SW 1271 (cell line): ENCODE measurements around the gene NWD2.

ENCODE experiments used
- DNase-seq, 2 experiments: peaks; one replicate each; lab custom pipeline; 2025; lab: John Stamatoyannopoulos, UW

The NWD2 gene

DNA sequence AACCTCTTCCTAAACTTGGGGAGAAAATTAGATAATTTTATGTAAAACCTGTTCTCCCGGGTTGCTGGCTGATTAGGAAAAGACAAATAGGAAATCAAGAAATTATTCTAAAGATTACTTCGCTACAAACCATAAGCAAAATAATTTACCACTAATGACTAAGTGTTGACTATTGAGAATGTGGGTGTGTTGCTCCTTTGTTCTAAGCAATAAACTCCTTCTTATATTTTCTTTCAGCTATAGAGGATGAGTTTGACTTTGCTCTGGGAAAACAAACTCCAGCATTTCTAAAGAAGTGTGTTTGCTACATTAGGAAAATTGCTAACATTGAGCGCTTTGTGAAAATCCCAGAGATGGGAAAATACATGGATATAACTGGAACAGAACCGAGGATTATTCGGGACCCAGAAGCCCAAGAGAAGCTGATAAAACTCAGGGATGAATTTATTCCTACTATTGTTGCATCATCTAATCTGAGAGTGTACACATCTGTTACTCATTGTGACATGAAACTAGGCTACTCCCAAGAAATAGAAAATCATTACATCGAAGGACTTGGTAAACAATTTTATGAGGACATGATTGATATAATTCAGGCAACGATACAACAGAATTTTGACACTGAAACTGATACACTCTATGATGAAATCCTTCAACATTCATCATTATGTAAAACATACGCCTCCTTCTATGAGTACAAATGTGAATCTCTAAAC lies 194.2 kb downstream of the NWD2 start:
- DNase-seq = no peak

DNA sequence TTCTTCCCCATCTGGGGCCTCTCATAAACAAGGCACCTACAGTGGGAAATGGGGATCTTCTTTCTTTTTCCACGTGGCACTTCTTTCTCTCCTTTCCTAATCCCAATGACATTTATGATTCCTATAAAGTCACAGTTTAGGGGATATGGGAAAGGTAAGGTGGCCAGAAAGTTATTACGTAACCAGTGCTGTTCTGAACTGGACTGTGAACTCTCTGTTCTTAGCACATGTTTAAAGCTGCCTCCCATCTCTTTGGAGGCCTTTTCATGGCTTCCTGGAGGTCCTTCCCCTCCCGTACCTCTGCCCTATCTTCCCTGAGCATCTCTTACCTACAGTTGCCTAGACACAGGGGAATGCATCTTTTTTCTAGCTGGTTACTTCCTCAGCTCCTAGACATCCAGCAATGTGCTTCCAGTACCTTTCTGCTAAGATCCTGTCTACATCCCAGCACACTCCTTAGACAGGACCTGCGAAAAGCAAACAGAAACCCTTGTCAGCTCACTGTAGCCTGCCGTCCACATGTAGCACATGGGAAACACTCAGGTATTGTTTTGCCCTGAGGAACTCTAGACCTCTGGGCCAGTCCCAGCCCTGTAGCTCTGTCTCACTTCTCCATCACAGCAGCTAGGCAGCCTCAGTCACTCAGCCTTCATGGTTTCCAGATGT lies 195.4 kb downstream of the NWD2 start:
- DNase-seq = no peak

DNA sequence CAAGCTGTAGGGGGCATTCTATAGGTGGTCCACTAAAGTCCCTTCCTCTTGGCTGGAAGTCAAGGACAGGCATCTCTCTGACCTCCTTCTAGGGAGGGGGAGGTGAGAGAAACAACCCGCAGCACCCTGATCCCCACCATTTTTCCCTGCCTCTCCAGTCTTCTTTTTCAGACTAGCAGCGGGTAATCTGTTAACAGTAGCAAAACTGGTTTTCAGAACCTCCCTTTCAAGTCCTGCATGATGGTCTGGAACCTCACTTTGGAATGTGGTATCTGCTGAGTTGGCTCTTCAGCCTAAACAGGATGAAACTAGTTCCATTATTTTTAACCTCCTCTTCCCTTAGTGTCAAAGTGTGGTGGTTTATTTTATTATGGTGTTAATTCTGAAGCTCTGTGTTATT lies 196.0 kb downstream of the NWD2 start:
- no peak for DNase-seq

DNA sequence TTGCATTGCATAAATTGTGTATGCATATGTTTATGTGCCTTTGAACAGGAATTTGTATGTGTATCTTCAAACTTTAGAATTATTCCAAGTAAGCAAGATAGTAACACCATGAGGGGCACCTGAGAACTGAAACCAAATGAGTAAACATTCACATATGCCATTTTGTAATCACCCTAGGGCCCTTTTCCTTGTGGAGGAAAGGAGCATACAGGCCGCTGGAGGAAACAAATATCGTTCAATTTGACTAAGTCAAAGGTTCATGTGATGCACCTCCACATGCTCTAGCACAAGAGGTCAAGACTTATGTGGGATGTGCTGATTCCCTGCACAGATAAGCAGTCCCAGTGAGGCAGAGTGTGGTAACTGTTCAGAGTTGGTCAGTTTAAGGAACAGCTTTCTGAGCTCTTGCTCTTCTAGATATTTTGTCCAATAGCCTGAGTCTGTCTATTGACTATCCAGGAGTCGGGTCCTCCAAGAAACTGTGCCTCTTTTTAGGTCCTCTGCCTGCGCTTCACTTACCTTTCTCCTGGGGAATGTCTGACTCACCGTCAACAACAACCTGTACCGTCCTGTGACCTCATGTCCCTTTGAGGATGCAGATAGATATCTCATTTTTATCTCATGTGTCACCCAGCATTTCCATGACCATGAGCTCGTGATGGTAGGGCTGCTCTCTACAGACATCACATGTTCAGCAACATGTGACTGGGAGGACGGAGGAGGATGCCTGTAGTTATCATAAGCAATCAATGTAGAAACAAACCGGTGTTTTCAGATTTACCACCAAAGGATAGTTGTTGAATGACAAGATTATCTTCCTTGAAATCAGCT lies 196.9 kb downstream of the NWD2 start:
- DNase-seq = no peak

DNA sequence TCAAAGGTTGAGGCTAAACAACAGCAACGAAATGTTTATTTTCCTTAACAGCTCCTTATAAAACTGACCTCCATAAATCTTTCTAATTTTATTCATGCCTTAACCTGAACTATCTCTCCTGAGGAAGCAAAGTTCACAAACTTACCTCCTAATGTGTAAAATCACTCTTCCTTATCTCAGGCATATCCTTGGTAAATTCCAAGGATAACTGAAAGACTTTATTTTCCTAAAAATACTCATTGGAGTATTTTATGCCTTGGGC lies 197.4 kb downstream of the NWD2 start:
- no peak for DNase-seq

DNA sequence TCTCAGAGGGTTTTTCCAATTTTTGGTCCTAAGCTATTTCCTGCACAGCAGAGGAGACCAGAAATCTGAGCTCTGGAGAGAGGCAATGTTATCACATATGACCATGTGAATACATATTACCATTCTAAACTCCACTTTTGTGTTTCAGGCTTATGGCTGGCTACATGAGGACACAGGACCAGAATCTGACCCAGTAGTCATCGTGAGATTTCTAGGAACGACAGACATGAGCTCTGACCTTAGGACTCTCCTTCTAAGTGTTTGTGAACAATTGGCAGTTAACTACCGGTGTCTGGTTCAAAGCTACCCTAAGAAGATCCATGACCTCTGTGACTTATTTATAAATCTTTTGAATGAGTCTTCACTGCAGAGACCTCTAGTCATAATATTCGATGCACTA lies 198.6 kb downstream of the NWD2 start:
- DNase-seq = no peak

DNA sequence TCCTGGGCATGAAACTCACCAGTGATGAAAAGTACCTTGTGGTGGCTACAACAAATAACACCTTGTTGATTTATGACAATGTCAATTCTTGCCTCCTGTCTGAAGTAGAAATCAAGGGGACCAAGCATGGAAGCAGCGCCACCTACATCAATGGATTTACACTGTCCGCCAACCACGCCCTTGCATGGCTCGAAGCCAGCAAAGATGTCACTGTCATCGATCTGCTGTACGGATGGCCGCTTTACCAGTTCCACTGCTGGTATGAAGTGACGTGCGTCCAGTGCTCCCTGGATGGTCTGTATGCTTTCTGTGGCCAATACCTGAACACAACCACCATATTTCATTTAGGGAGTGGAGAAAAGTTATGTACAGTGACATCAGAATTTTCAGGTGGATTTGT lies 200.5 kb downstream of the NWD2 start:
- DNase-seq = no peak

DNA sequence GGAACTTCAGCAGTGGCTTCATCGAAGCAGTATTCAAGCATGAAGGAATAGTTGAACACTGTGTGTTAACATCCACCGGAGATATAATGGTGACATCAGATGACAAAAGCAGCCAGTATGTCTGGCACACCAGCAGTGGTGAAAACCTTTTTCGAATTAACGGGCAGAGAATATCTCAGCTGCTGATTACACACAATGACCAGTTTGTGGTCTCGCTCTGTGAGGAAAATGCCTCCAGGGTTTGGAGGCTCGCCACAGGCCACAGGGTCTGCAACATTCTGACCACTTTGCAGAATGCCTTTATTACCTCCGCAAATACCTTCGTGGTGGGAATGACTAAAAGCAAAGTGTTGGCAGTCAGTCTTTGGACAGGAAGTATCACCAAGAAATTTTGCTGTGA lies 201.5 kb downstream of the NWD2 start:
- DNase-seq = no peak

DNA sequence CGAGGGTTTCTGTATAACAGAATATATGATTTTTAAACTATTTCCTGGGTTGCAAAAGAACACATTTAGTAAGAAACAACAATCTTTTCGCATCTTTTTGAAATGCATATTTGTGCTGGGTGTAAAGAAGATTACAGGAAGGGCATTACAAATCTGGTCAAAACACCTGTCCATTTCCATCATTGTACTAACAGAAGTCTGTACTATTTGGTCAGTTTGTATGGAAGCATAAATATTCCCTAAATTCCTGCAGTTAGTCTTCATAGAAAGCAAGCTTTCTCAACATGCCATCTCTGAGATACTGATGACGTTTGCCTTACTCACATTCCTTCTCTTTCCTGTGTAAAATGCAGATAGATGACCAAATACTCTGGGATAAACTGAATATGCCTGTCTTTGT lies 203.3 kb downstream of the NWD2 start:
- no peak for DNase-seq

DNA sequence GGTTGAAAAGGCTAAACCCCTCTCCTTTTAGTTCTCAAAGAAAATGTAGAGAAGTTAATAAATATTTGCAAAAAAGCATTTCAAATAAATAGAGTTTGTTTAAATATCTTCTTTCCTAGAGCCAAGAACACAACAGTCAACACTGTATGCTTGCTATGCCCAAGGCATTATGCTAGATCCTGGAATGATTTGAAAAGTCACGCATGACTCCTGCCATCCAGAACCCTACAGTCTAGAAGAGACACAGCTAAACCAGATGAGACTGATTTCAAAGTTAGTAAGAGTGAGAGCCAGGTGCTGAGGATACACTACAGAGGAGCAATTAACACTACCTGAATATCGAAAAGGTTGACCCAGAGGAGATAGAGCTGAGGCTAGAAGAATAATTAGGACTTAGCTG lies 205.8 kb downstream of the NWD2 start:
- no peak for DNase-seq

DNA sequence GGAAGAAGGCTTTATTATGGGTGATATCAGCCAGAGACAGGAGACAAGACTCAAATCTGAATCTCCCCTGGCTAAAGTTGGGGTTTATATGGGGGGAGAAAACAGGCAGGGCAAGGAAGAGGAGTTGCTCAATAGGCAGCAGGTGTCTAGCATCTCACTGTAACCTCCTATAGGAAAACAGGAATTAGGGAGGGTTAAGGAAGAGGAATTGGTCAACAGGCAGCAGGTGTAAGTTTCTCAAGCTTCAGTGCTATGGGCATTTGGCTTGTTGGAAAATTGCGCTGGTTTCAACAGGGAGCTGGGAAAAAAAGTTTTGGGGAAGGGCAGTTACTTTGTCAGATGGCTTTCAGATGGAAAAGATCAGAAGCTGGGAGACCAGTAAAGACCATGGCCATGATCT lies 206.4 kb downstream of the NWD2 start:
- no peak for DNase-seq

DNA sequence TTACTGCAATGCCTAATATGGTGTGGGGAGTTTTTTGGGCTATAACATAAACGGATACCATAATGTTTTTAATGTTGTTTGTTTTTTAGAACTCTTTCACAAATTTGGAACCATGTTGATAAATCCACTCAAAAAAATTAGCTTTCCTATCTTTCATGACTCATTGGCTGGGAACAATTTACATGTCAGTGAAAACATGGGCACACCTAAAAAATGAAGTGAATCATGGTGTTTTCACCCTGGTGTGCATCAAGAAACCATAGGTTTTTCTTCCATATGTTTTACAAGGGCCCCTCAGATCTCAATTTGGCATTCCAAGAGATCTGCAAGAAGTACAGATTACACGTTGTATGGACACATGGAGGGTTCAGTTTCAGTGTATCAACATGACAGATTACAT lies 207.1 kb downstream of the NWD2 start:
- no peak for DNase-seq

DNA sequence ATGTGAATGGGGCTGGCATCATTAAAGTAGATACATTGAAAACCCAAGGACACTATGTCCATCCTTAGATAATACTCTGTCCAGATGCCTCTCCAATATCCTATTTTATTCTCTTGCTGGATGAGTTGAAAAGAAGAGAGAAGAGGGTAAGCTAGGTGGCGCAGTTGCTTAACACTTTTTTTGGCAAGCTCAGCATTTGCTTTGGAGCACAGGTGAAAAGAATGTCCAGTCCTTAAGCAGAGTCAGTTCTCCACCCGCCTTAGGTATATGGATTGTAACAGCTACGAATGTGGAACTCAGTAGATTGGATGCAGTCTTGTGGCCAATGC lies 208.4 kb downstream of the NWD2 start:
- peak; percentile 49 to 83 for DNase-seq

DNA sequence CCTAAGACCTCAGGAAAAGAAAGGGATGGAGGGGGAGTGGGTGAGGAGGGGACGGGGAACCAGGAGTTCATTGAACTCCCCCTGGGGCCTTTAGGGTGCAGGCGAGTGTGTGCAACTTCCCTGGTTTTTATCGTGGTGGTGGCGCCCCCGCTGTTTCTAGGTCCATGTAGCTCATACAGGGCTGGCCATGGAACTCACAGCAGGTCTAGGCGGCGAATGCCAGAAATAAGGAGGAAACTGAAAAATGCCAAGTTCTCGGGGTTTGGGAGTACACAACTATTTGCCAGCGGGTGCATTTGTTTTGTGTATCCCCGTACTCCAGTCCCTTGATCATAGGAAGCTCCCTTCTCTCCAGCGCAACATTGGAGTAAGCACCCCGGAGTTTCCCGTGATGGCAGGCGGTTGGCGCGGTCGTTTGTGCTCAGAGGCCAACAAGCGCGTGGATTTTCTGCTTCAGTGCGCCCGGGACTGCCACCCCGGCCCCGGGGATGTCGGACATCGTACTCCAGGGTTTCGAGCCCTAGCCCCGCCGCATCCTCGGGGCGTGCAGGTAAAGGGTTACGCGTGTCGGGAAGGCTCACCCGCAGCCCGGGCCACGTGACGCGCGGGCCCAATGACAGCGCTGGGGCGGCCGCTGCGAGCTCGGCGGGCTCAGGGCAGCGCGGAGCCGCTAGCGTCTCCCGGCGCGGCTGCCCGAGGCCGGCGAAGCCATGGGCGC lies 208.9 kb downstream of the NWD2 start:
- DNase-seq = peak; percentile 45 to 49

DNA sequence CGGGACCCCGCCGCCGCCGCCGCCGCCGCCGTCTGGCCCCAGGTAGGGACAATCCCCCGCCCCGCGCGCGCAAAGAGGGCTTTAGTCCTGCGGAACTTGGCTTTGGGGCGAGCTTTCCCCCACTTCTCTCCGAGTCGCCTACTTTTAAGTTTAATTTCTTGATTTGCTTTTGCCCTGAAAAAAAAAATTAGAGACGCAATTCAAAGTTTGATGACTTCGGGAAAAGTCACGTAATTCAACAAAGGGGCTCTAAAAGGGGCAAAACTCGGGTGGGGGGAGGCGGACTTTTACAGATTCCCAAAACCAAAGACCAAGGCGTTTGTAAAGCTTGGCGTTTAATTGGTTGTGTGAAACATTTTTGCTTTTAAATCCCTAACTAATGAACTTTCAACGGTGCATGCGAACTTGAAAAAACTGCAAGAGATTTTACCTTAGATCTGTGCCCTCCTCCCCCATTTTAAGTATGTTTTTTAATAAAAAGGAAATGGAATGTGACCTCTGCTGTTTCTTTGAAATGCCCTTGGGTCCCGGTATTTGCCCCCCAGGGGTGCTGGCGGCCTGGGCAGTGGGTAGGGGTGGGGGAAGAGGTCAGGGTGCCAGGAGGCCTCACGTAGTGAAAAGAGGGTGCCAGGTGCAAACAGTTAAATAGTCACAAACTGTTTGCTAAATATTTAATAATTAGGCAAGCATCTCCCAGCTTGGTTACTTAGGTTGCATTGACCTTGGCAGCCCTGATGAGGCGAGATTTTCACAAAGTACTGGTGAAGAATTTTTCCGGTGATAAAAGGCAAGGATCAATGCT lies 209.7 kb downstream of the NWD2 start:
- DNase-seq = no peak

DNA sequence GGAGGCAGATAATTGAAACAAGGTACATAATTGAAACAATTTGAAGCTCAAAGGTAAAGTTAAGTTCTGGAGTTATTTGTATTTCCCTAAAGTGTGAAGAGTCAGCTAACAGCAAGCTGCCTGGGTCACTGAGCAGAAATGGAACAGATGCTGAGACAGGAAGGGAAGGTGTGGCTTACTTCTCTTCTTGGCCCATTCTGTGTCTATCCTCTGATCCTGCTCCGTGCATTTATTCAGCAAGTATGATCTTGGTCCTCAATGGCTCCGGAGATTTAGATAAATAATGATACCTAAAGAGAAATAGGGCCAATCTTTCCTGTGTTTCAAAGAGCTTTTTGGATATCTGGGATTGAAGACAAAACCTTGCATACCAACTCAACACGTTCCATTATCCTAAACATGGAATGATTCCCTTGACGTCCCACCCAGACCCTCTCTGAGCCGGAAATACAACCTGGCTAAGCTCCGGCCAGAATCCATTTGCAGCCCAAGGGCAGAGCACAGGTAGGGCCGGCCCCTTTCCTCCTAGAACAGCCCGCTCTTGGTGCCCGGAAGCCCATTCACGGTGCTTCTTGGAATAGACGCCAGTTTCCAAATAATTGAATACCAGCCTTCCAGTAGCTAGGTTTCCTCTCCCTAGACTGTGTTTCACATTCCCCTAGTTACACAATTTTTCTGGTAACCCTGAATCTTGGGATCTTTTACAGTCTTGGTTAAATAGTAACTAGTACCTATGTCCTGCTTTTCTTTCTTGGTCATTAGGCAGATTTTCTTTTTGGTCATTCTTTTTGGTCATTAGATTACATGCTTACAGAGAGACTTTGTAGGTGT lies 211.0 kb downstream of the NWD2 start:
- DNase-seq = no peak

DNA sequence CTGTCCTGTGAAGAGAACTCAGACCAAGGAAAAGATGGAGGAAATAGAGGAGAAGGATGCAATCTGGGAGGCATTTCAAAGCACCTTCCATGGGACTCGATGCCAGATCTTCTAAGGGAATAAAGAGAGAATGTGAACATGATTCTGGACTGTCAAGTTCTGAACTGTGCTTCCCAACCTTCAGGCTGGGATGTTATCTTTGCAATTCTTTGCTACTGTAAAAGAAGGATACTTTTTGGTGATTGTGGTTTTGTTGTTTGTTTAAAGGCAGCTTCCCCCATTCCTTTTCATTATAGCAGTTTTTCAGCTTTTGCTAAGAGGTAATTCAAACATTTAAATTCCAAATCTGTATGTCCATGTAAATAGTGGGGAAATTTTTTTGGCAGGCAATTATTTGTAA lies 217.3 kb downstream of the NWD2 start:
- no peak for DNase-seq

DNA sequence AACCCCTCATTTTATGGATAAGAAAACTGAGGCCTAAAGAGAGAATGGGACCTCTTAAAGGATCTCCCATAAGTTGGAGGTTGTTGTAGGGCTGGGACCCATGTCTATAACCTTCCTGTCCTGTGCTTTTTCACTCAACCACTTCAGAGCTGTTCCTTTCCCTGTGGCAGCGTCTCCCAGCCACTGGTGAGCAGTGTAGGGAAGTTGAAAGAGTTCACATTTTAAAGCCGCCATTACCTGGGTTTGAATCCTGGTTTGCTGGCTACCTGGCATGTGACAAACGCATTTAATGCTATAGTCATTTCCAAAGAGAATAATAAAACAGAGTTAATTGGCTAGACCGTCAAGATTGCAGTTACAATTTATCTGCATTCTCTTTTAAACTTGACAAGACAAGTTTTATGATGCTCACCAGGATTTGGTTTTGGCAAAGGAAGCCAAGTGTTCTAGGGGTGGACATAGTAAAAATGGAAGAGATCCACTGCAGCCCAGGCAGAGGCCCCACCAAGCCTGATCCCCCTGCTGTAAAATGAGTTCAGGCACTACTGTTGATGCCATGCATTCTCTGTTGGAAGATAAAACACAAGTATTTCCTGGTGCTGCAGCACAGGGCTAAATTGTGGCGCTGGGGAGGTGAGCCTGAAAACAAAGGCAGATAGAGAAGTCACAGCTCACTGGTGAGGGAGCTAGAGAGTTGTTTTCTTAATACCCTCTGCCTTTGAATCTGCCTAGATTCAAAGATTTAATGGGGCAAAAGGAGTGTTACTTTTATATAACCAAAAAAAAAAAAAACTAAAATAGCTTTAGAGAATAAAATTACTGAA lies 218.7 kb downstream of the NWD2 start:
- DNase-seq = no peak

DNA sequence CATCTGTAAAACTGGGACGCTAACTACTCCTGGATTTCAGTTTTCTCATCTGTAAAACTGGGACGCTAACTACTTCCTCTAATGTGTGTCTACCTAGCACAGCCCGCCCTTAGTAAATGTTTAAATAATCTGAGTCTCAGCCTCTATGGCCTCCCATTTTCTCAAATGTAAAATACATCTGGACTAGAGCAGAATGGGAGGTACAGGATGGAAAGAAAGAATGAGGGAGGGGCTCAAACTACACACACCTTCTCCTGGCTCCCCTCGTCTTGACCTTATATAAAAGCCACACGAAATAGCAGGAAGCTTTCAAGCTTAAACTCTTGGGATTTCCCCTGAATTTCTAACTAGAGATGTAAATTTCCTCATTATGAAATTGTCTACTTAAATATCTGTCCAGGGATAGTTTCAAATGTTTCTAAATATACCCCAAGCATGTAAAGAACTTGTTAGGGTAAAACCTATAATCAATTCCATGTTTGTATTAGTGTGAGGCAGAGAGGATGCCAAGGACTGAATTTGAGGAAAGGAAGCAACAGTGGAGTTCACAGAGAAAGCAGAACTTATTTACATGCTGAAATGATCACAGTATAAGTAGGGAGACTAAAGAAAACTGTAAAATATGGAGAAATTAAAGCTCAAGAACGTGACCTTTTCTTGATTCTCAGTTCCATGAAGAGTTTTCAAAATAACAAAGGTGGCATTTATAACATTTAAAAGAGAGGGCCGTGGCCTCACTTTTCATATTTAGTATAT lies 220.0 kb downstream of the NWD2 start:
- DNase-seq = no peak

DNA sequence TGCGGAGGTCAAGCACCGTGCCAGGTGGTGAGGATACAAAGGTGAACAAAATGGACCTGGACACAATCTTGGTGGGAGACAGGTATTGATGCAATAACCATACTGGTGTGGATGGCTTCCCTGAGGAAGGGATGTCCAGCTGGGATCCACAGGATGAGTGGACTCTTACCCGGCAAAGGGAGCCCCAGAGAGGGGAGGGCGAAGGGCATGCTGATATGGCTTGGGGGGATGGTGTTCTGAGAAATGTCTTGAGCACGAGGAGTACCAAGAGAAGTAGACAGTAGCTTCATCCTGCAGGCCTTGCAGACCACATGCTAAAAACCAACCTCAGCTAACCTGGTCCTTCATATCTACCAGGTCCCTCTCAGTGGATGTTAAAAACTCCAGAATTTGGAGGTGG lies 220.8 kb downstream of the NWD2 start:
- no peak for DNase-seq
